T-helper 1 cell (primary cell): Measurements from ENCODE around the gene TIA1.
"Not testable (repeated sequence)": the region's sequence is repeated elsewhere in the genome, so short reads cannot be mapped to it uniquely, and the experiment has no call there.

ENCODE experiments used
- DNase-seq, 5 donors: peaks; one replicate each; pipeline ENCODE4 v3.0.0-alpha.2; 2012 to 2020
- total RNA-seq, 4 donors: gene quantifications; one replicate each; lab custom pipeline; 2026; lab: John Stamatoyannopoulos, UW

Gene TIA1, protein sequence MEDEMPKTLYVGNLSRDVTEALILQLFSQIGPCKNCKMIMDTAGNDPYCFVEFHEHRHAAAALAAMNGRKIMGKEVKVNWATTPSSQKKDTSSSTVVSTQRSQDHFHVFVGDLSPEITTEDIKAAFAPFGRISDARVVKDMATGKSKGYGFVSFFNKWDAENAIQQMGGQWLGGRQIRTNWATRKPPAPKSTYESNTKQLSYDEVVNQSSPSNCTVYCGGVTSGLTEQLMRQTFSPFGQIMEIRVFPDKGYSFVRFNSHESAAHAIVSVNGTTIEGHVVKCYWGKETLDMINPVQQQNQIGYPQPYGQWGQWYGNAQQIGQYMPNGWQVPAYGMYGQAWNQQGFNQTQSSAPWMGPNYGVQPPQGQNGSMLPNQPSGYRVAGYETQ
- 67.8 to 124 (median 85.7) reads per million in 4 donors for total RNA-seq

GRCh38 chr2:70248181-70248847 is at the start of gene TIA1:
Gene TIA1, minus strand, starts transcription at chr2:70248628. Its CDS starts 198 bp downstream, at chr2:70248430.
- DNase-seq: peak; percentile 98 to 99 (median 98)

DNA sequence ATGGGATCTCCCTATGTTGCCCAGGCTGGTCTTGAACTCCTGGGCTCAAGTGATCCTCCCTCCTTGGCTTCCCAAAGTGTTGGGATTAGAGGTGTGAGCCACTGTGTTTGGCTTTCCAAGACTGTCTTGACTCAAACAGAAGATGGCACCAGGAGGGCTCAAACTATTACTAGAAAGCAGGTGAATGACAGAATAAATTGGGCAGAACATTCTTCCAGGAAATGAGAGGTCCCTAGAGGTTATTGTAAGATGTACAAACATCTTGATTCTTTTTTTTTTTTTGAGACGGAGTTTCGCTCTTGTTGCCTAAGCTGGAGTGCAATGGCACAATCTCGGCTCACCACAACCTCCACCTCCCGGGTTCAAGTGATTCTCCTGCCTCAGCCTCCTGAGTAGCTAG is 49.4 kb upstream of the TIA1 start:
- DNase-seq: not testable (repeated sequence)

GRCh38 chr2:70283500-70284191 is 35.2 kb upstream of the TIA1 start:
- DNase-seq: no peak

- DNase-seq: no peak
These were observed 34.0 kb upstream of the TIA1 start for GRCh38 chr2:70282439-70282838.

DNA sequence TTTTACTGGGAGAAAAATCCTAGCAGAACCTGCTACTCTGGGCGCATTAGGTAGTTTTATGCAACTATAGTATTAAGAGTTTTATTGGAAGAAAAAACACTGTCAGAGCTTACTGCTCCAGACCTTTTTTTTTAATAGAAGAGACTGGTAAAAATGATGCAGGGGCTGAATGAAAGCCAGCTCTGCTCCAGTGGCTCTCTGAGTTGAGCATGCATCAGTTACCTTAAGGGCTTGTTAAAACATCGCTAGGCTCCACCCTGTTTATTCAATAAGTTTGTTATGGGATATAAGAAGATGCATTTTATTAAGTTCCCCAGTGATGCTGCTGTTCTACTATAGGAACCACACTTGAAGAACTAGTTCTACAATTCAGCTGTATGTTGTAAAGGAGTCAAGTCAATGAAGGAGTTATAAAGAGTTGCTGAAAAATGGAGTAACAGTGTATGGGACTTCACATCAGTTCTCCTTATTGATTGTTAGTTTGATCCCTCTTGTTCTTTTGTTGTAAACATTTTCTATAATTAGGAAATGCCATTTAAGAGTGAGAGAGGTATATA is 31.9 kb upstream of the TIA1 start:
- no peak for DNase-seq

DNA sequence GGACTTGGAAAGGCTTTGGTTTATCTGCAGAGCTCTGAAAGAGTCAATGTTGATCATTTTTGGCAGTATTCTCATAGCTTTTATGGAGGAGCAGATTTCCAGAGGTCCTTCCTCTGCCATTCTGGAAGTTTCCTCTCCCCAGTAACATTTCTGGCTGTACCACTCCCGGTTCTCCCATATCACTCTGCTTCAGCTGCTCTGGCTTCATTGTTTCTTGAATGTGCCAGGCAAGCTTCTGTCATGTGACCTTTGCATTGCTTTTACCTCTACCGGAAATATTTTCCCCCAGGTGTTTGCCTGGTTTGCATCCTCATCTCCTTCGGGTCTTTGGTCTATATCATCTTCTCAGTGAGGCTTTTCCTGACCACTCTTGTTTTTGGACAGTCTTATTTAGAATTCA is 21.9 kb upstream of the TIA1 start:
- DNase-seq: no peak

DNA sequence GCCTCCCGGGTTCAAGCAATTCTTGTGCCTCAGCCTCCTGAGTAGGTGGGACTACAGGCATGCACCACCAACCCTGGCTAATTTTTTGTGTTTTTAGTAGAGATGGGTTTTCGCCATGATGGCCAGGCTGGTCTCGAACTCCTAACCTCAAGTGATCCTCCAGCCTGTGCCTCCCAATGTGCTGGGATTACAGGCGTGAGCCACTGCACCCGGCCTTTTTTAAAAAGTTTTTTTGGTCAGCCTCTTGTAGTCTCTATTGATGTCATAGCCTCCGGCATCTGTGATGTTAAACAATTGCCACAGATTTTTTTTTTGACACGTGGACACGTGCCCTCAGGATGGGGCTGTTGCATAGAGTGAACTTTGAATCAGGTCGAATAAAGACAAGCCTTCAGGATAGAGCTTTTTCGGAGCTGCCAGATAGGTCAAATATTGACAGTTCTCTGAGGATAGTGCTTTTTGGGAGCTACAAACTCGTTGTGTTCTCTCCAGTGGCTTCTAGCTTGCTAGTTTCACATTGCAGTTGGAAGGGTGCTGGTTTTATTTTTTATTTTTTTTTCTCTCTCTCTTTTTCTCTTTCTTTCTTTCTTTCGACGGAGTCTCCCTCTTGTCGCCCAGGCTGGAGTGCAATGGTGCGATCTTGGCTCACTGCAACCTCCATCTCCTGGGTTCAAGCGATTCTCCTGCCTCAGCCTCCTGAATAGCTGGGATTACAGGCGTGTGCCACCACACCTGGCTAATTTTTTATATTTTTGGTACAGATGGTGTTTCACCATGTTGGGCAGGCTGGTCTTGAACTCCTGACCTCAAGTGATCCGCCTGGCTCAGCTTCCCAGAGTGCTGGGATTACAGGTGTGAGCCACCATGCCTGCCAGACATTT is 21.2 kb upstream of the TIA1 start:
- DNase-seq: not testable (repeated sequence)

GRCh38 chr2:70266925-70267324 is 18.5 kb upstream of the TIA1 start:
- DNase-seq: not testable (repeated sequence)

DNA sequence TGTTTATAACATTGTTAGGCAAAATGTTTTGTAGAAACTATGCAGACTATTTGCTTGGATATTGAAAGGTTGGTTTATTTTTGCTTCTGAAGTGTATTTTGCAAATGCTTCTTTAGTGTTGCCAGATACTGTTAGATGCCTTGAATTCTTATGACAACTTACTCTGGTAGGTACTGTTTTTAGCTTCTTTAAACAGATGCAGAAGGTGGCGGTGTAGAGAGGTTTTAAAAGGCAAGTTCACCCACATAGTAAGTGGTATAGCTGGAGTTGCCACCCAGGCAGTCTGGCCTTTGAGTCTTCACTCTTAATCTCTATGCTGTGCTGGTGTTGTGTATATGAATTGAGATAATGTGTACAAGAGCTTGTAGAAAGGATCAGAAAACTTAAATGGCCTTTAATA is 13.1 kb upstream of the TIA1 start:
- DNase-seq: no peak

DNA sequence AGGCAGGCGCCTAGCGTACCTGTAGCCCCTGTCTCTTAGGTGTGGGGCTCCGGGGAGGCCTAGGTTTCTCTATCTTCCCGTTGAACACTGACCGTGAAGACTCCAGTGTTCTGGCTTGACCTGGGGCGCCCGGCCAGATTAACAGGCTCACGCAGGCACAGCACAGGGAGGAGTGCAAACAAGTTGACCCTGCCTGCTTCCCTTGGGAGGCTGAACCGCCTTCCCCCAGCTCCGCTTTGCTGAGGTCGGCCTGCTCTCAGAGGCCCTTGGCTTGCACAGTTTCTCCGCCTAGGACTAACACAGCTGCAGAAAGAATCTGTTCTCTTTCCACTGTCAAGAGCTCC is 10.1 kb upstream of the TIA1 start:
- no peak for DNase-seq

DNA sequence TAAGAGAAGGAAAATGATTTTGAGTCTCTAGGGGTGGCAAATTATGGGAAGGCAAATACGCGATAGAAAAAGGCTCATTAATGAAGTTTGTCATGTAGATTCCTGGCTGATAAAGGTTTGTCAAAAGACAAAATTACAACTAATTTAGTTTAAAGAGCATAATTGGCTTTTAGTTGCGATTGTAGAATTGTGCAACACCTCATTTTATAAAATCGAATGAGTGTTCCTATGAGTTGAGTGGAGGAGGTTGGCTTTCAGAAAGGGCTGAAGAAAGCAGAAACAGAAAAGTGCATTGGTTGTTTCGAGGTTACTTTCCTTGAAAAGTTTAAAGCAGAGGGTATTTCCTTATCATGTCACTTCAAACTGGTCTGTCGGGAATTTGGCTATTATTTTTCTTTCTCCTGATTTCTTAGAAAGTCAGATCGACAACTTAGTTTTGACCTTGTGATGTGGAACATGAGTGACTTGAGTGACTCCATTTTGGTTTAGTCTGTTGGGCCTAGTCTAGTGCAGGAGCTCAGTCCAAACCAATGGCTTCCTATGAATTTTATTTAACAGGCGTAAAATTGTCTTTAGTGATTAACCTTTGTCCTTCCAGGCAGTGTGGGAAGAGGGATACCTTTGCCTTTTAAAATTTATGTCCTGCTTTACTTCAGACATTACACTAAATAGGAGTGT is 7.3 kb upstream of the TIA1 start:
- DNase-seq: no peak

DNA sequence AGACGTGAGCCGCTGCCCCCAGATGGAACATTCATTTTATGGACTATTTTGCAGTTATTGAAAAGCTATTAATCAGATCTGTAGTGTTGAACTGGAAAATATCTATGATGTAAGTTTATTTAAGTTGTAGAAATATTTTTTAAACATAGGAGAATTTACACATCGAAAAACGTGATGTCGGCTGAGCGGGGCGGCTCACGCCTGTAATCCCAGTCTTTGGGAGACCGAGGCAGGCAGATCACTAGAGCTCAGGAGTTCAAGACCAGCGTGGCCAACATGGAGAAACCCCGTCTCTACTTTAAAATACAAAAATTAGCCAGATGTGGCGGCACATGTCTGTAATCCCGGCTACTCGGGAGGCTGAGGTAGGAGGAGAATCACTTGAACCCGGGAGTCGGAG is 2.0 kb upstream of the TIA1 start:
- no peak for DNase-seq

- DNase-seq: peak in 1 of 5 donors; percentile 8
These were observed 856 bp downstream of the TIA1 start for GRCh38 chr2:70247364-70248180.

DNA sequence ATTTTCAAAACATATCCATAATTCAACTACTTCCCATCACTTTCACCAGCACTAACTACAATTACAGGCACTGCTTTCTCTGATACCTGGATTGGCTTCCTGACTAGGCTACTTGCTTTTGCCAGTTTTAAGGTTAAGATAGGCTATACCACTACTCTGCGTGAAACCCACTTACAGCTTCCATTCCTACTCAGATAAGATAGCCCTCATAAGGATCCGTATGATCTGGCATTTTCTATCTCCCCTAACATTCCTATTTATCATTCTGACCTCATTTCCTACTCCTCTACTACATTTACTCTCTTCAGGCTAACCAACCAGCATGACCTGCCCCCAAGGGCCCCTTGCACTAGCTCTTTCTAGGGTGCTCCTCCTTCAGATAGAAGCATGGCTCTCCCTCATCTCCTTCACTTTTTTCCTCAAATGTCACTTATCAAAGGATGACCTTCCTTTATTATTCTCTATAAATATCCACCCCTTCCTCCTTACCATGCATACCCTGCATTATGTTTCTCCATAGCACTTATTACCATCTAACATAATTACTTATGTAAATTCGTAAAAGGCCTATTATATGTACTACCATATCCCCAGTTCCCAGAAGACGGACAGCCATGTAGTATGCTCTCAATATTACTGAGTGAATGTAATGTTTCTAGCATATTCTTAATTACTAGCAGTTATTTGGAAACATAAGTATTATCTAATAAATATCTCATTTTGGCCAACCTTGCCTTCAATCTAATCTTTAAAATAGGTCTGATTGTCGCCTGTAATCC is 4.4 kb downstream of the TIA1 start:
- no peak for DNase-seq

DNA sequence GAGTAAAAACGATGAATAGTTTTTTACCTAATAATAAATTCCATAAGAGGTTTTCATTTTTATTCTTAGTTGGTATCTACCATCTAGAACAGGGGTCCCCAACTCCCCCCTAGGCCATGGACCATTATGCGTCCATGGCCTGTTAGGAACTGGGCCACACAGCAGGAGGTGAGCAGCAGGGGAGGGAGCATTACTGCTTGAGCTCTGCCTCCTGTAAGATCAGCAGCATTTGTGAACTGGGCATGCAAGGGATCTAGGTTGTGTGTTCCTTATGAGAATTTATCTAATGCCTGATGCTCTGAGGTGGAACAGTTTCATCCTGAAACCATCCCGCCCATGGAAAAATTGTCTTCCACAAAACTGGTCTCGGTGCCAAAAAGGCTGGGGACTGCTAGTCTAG is 5.9 kb downstream of the TIA1 start:
- no peak for DNase-seq

- no peak for DNase-seq
These were observed 7.1 kb downstream of the TIA1 start for GRCh38 chr2:70241340-70241739.

DNA sequence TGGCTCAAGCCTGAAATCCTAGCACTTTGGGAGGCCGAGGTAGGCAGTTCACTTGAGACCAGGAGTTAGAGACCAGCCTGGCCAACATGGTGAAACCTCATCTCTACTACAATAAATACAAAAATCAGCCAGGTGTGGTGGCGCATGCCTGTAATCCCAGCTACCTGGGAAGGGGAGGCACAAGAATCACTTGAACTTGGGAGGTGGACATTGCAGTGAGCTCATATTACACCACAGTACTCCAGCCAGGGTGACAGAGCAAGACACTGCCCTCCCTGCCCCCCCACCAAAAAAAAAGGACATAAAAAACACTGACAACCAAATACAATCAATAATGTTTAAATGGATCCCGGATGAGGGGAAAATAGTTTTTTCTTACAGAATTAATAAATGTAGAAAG is 7.8 kb downstream of the TIA1 start:
- no peak for DNase-seq

- no peak for DNase-seq
These were observed 14.5 kb downstream of the TIA1 start for GRCh38 chr2:70233926-70234325.

- no peak for DNase-seq
These were observed 21.6 kb downstream of the TIA1 start for GRCh38 chr2:70226781-70227180.

GRCh38 chr2:70223305-70223704 is 25.1 kb downstream of the TIA1 start:
- DNase-seq: not testable (repeated sequence)
